ENCODE results near the gene MKNK2.

The MKNK2 gene

GRCh38 chr19:2027361-2027760 lies 23.7 kb downstream of the MKNK2 start:
- peak; percentile 77 to 80 for DNase-seq (ENCODE audit: low read depth in 2 of 2)

- DNase-seq (ENCODE audit: low read depth in 2 of 2): no peak
Measured at GRCh38 chr19:2026770-2027169, 24.3 kb downstream of the MKNK2 start.

- DNase-seq (ENCODE audit: low read depth in 2 of 2): no peak
Measured at GRCh38 chr19:2022289-2022688, 28.8 kb downstream of the MKNK2 start.

GRCh38 chr19:2021453-2022140 lies 29.4 kb downstream of the MKNK2 start:
- DNase-seq (ENCODE audit: low read depth in 2 of 2): no peak

GRCh38 chr19:2018752-2019151 lies 32.3 kb downstream of the MKNK2 start:
- DNase-seq (ENCODE audit: low read depth in 2 of 2): no peak

GRCh38 chr19:2016041-2016807 lies 34.8 kb downstream of the MKNK2 start:
- DNase-seq (ENCODE audit: low read depth in 2 of 2): peak; percentile 54 to 59

- DNase-seq (ENCODE audit: low read depth in 2 of 2): peak; percentile 57 to 58
Measured at GRCh38 chr19:2015608-2015950, 35.5 kb downstream of the MKNK2 start, which contains the start of gene BTBD2. BTBD2 (minus strand) TSS chr19:2015714; CDS start chr19:2015703, 11 bp downstream.

- DNase-seq (ENCODE audit: low read depth in 2 of 2): no peak
Measured at GRCh38 chr19:2014731-2015607, 36.1 kb downstream of the MKNK2 start.

- no peak for DNase-seq (ENCODE audit: low read depth in 2 of 2)
Measured at GRCh38 chr19:2014131-2014571, 36.9 kb downstream of the MKNK2 start.

GRCh38 chr19:2013683-2013961 lies 37.4 kb downstream of the MKNK2 start:
- no peak for DNase-seq (ENCODE audit: low read depth in 2 of 2)

- no peak for DNase-seq (ENCODE audit: low read depth in 2 of 2)
Measured at GRCh38 chr19:2012941-2013682, 37.9 kb downstream of the MKNK2 start.

- no peak for DNase-seq (ENCODE audit: low read depth in 2 of 2)
Measured at GRCh38 chr19:2011169-2011568, 39.9 kb downstream of the MKNK2 start.

- DNase-seq (ENCODE audit: low read depth in 2 of 2): no peak
Measured at GRCh38 chr19:2010135-2010668, 40.8 kb downstream of the MKNK2 start.

GRCh38 chr19:2003874-2004273 lies 47.2 kb downstream of the MKNK2 start:
- DNase-seq (ENCODE audit: low read depth in 2 of 2): no peak

GRCh38 chr19:1999856-2000515 lies 51.1 kb downstream of the MKNK2 start:
- DNase-seq (ENCODE audit: low read depth in 2 of 2): no peak

GRCh38 chr19:1998712-1999708 lies 52.0 kb downstream of the MKNK2 start:
- no peak for DNase-seq (ENCODE audit: low read depth in 2 of 2)

- no peak for DNase-seq (ENCODE audit: low read depth in 2 of 2)
Measured at GRCh38 chr19:1997353-1998233, 53.5 kb downstream of the MKNK2 start.

- DNase-seq (ENCODE audit: low read depth in 2 of 2): no peak
Measured at GRCh38 chr19:1992759-1993260, 58.2 kb downstream of the MKNK2 start.
